GM19043 (cell line): ENCODE data around the gene PLCB4.

Source experiments
- ATAC-seq: cut with Tn5 transposase; IDR thresholded peaks from one replicate; pipeline ENCODE4 v1.9.1; 2021; ENCODE audit warnings: low read depth; ENCODE audit not compliant: unreplicated experiment

Gene PLCB4

DNA sequence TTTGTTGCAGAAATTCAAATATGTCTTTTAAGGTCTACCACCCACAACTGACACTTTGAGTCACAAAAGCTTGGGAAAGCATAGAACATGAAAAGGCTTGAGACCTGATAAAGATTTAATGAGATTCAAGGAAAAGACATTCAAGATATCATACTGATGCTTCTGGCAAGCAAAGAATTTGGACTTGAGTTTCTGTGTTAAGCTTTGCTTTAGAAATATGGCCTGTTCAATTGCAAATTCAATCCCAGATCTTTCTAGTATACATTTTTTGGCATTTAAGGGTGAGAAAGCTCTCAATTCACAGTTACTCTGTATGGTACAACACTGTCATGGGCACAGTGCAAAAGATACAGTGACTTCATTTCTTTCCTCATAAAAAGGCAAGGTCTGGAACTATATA, 406.6 kb downstream of the PLCB4 start:
- ATAC-seq, result no peak

DNA sequence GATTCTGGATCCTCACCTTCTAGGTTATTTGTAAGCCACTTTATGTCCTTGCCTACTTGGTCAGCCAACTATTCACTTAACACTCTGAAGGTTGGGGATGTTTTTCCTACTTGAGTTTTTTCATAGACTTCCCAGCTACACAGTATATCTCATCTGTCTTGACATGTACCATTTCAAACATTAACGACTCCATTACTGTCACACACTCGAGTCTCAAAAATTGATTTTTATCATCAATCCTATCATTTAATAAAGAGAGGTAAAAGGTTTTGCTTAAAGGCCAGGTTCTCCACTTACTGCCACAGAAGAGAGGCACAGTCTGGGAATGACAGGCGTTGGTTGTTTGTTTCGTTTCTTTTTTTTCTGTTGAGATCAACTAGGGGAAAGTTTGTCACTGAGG, 407.3 kb downstream of the PLCB4 start:
- ATAC-seq, result no peak

DNA sequence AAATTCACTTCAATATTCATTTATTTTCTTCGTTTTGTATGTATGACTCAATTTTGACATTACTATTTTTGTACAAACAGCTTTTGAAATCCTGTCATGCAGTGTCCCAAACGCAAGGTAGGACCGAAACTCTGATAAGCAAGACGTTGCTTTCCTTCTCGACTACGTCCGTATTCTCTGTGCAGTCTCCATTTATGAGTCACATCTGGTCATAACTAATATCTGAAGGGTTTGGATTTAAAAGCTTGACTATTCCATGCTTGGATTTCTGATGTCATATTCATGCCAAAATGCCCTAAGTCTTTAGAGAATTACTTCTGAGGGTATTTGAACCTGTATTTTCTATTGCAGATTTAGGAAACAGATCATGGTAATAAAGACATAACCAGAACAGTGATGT, 407.8 kb downstream of the PLCB4 start:
- ATAC-seq, result no peak

DNA sequence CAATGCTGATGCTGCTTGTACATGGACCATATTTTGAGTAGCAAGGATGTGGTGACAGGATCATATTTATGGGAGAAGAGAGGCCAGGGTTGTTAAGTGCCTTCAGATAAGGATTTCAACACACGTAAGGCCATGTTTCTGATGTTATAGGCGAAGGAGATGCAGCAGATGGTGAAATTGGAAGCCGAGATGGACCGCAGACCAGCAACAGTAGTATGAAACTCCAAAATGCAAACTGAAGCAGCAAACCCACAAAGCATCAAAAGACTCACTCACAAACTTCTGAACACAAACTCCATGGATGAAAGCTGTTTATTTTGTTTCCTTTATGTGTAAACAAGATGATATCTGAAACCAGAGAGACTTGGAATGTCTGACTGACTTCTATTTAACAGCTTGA, 409.9 kb downstream of the PLCB4 start:
- no peak for ATAC-seq

DNA sequence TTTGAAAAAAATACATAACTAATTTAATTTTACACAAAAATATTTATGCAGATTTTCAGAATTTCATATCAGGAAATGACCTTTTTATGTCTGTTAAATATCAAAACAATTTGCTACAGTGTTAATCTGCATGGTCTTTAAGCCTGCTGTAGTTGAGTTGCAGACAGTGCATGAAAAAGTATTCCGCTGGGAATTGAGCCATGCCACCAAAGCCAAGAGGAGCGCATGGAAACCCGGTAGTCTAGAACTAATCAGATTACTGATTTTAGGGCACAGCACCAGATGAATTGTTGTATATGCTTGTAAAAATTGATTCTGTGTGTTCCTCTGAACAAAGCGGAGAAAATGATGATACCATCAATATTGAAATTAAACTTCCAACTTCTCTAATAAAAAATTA, 411.2 kb downstream of the PLCB4 start:
- no peak for ATAC-seq

DNA sequence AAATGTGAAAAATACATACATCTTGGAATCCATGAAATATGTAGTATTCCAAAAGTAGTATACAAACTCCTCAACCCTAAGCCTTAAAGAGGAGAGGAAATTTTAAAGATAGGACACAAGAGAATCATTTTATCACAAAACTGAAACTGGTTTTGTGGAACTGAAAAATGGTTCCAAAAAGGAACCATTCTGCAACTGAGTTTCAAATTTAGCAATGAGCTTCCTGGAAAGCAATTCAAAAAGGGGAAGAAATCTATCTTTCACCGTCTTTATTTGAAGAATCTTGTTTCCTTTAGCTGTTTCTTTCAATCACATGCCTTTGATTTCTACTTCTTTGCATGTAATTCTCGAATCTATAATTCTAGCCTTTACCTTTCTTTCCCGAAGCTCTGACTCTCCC, 413.3 kb downstream of the PLCB4 start:
- no peak for ATAC-seq

DNA sequence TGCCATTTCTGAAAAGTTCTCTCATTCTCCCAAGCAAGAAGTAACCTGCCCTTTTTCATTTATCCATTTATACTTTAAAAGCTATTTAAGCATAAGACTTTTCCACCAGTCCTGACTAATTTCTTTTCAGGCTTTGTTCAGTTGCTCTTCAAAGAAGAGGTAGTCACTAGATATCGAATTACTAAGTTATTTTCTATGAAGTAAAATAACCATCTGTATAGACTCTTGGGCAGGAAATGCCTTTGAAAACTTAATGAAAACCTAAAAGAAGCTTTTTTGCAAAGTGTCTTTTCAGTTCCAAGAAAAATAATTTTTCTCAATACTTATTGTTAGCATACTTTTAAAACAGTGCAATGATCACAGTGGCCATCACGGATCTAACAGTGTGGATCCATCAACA, 414.2 kb downstream of the PLCB4 start:
- ATAC-seq, result no peak

DNA sequence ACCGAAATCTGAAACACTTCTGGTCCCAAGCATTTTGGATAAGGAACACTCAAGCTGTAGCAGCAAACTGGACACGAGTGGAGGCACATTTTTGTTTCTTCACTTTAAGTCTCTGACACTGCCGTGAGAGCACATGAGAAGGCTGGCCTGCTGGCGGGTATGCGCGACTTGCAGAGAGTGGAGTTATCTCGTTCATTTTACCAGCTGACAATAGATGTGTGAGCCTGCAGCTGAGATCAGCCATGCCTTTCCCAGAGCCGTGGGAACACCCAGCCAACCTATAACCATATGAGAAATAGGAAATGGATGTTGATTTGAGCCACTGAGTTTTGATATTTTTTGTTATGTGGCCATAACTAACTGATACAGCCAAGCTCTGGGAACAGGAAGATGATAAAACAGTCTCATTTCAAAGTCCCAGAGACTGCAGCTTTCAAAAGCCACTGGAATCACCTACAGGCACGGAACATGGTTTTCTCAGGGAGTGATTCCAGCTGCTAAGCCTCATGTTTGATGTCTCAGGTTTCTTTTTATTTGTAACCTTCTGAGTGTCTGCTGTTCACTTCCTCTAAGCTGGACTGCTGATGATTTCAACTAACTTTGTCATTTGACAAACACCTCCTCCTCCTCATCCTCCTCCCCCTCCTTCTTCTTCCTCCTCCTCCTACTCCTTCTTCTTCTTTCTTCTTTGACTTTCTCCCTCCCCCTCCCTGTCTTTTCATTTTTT, 416.9 kb downstream of the PLCB4 start:
- no peak for ATAC-seq

DNA sequence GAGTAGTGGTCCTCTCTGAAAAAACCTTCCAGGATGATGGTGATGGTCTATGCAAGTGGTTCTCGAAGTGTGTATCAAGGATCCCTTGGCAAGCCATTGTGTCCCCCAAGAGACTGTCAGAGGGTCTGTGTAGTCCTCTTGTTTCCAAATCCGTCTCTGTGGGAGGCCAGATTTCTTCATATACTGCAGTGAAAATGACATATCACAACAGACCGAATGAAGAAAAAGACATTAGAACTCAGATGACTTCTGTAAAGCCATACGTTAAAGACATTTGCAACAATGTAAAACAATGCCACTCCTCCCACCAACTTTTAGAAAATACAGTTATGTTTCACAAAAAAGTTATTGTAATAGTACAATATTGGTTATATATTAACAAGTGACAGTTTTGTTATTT, 418.3 kb downstream of the PLCB4 start:
- ATAC-seq, result no peak

DNA sequence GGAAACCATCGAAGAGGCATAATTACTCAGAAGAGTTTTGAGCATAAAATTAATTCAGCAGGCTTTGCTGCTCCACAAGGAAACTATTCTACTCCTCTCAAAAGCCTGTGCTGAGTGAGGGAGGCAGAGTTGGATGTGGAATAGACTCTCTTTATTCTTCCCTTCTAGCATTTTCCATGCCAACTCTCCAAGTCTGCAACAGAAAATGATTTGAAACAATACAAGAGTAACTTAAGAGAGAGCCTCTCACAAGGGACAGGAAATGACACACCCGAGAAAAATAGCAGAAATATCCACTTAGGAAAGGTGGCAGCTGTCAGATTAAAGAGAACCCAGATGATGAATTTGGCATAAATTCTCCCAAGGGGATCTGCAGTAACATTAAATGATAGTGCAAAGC, 419.2 kb downstream of the PLCB4 start:
- no peak for ATAC-seq

DNA sequence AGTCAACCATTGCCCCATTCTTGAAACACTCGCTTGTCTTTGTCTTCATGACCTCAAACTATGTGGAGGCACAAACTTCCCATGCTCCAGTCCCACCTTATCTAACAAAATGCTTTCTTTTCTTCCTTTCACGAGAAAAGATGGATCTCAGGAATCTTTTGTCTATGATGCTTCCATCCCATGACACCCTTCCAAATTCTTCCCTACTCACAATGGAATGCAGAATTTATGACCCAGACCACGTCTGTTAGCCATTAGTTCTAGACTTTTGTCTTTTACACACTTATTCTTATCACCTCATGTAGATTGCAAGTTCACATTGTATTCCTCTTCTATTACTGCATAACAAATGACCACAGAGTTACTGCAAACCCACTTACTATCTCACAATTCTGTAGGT, 421.3 kb downstream of the PLCB4 start:
- no peak for ATAC-seq

DNA sequence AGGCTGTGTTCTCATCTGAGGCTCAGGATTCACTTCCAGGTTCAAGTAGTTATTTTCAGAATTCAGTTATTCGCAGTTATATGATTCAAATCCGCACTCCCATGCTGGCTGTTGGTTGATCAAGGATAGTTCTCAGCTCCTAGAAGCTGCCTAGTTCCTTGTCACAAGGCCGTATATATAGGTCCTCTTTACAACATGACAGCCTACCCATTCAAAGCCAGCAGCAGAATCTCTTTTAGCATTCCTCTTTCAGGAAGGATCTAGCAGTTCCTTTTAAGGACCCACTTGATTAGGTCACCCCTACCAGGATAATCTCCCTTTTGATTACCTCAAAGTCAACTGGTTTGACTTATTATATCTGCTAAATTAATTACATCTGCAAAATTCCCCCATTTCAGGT, 421.7 kb downstream of the PLCB4 start:
- no peak for ATAC-seq

DNA sequence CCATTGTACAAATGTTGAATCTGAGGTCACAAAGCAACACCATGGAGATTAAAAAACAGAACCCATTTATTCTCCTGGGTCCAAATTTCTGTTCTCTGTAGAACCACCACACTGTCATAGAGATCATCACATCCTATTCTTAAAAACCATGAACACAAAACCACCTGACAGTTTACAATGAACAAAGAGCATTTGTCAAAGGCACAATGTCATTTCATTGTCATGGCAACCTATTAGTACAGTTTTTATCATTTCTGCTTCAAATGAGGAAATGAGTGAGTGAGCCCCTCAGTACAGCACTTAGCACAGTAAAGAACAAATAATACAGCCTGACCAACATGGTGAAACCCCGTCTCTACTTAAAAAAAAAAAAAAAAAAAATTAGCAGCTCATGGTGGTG, 422.4 kb downstream of the PLCB4 start:
- no peak for ATAC-seq

DNA sequence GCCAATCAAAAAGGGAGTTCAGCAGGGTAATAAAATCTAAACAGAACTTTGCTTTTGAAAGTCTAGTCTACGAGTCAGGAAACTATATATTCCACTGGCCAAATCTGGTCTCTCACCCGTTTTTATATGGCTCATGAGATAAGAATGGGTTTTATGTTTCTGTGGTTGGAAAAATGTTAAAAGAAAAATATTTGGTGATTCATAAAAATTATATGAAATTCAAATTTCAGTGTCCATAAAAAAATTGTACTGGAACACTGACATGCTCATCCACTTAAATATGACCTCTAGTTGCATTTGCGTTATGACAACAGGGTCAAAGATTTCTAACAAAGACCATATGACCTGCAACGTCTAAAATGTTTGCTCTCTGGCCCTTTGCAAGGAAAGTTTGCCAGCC, 423.2 kb downstream of the PLCB4 start:
- ATAC-seq, result no peak

DNA sequence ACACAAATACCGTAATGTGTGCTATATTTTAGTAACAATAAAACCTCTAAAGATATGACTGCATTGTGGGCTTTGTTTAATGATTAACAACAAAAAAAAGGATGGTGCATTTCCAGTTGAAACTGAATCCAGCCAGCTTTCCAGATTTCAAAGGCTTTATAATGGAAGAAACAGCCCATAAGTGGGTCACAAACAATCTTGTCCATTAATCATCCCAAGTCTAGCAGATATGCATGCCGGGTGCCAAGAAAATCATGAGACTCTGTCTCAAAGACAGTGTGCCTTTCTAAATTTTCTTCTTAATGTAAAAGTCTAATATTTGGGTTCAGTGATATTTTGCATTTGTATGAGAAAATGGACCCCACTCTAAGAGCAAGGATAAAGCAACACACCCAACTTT, 424.9 kb downstream of the PLCB4 start:
- ATAC-seq, result no peak

DNA sequence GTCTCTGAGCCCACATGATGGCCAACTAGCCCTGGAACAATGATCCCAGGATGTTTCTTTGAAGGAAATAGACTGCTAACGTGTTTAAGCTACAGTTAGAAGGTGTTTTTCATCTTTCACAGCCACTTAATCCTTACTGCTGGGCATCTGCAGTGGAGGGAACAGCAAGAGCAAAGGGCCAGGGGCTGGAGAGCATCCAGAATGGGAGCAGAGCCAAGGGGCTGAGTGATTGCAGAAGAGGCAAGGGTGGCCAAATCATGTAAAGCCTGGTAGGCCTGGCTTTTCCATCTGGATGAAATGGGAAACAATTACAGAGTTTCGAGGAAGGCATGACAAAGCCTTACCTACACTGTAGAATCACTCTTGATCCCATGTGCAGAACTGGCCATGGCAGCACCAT, 426.8 kb downstream of the PLCB4 start:
- no peak for ATAC-seq

DNA sequence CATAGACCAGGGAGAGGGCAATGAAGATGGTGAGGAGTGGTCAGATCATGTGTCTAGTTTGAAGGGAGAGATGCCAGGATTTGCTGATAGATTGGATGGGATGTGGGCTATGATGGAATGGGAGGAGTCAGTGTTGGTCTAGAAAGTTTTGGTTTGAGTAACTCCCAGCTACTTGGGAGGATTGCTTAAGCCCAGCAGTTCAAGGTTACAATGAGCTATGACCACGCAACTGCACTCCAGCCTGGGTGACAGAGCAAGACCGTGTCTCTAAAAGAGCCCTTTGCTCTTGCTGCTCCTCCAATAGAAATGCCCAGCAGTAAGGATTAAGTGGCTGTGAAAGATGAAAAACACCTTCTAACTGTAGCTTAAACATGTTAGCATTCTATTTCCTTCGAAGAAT, 427.3 kb downstream of the PLCB4 start:
- no peak for ATAC-seq

DNA sequence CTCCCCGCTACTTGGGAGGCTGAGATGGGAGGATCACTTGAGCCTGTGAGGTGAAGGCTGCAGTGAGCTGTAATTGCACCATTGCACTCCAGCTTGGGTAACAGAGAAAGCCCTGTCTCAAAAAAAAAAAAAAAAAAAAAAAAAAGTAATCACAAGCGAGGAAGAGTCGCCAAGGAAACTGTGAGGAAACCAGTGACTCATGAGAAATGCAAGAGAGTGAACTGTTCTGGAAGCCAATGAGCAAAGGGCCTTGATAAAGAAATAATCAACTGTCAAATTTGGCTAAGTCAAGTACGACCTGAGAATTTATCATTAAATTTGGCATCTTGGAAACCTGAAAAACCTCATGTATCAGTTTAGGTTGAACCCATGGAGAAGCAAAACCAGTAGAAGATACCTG, 429.4 kb downstream of the PLCB4 start:
- ATAC-seq, result no peak

DNA sequence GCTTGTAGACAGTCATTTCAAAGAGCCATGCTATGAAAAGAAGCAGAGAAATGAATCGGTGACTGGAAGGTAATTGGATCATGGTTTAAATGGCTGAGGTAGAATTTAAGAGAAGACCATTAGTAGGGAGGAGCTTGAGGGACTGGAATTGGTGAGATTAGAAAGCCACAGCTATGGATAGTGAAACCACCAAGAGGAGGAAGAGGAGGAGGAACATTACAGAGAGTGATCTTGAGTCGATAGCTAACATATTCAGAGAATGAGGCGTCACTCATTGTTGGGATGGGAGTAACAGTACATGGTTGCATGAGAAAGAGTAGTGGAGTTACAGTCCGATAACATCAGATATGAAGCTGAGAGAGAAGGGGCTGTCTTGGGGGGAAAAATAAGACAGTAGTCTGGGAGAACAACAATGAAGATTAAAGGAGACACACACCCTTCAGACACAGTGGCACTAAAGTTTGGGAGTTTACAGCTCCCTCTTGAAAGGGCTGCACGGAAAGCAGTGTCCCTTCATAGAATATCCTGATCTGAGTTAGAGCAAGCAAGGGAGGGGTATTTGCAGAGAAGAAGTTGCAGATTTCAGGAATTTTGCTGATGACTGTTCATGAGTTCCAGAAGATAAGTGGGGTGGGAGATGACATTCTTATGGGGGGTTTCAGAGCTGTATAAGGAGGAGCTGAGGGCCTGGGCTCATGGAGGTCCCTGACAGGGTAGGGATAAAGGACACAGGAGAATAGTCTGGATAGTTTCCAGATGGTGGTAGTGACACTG, 430.4 kb downstream of the PLCB4 start:
- ATAC-seq, result no peak

DNA sequence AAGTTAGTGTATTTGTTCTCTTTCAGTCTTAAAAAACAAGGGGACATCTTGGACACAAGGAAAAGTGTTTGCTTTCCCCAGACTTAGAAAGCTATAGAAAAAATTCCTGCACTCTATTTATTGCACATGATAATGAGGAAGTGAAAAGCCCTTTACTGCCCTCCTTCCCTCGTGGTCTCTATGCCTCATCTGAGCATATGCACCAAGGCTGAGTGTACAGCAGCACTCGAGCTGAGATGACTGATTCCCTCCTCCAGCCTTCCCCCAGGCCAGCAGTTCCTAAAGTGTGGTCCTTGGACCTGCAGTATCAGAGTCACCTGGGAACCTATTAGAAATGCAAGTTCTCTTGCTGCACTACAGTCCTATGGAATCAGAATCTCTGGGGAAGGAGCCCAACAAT, 431.2 kb downstream of the PLCB4 start:
- no peak for ATAC-seq

DNA sequence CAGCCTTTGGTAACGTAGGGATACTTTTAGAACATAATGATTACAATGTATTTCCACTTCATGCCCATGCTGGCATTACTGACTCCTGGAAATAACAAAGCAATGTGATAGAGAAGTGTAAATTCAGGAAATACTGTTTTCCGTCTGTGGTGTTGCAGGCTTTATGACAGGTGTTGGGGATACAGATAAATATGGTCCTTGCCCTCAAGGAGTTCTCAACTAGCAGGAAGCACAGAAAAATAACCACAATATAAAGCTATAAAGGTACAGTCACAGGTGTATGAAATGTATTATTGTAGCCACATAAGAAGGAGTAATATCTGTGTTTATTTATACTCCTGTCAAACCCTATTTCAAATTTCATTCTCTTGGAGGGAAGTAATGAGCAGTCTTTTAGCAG, 432.6 kb downstream of the PLCB4 start:
- ATAC-seq, result no peak

DNA sequence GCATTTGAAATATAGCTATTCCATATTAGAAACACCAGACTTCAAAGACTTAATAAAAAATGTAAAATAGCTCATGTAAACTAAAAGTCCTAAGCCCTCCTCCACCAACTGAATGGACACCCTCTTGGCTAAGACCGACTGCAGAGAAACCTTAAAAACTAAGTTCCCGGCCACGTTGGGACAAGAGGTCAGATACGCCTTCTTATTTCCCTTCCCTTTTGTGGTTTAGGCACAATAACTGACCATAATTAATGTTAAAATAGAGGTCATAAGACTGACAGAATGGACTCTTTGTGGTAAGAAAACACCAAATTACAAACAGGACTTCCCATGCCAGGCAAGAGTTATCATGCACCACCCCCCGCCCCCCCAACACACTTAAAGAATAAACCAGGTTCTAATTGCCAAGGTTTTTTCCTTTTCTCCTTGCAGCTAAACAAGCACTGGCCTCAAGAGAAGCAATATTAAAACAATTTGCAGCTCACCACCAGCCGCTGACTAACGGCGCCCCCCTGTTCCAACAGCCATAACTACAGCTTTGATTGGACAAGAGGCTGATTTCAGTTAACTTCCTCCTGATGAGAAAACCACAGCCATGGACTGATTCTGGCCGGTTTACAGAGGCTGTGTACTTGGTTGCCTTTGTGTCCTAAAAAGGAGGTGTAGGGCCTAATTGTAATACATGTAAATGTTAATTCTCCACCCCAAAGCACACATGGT, 434.8 kb downstream of the PLCB4 start:
- no peak for ATAC-seq
